AG04449 (cell line): Measurements from ENCODE around the gene MICAL3.
A peak's percentile ranks its signal among the peaks of the same experiment; 100 is the strongest.

Experiments used
- CTCF ChIA-PET: fragments of 350-600 bp; formaldehyde crosslinking; extraction: SDS; loops from one replicate; lab custom pipeline; 2021; ENCODE audit warnings: antibody characterized with exemption; lab: Yijun Ruan, JAX
- POLR2A ChIA-PET: fragments of 400-600, 350-600 bp; formaldehyde crosslinking; extraction: SDS; loops from one replicate; lab custom pipeline; 2020; ENCODE audit warnings: antibody characterized with exemption, inconsistent platforms; lab: Yijun Ruan, JAX
- DNase-seq: peaks from one replicate; pipeline ENCODE4 v3.0.0-alpha.2; 2010; ENCODE audit warnings: low read depth, low spot score
- H3K4me3 ChIP-seq: 2 replicates; pipeline ENCODE4 v1.5.1; 2011; ENCODE audit warnings: low read depth, mild to moderate bottlenecking, control low read depth, low read length
- CTCF ChIP-seq: IDR thresholded peaks from one replicate; pipeline ENCODE4 v1.5.1; 2011; ENCODE audit warnings: mild to moderate bottlenecking, moderate library complexity, low read length, control low read depth, inconsistent platforms; ENCODE audit not compliant: insufficient read depth; ENCODE audit errors: missing control alignments

MICAL3 gene

GRCh38 chr22:17974087-17974486 is 50.3 kb downstream of the MICAL3 start:
- ChIA-PET CTCF (interaction anchor here (0.9 to 2.0 kb wide), 3 partner anchors 9 to 102 kb away, joined by 4 to 8 read pairs (median 4); no protein-coding TSS in a partner anchor), POLR2A (interaction anchor here (1.2 kb wide), 1 partner anchor 19 kb away, joined by 3 read pairs; no protein-coding TSS in a partner anchor)
- no peak for DNase-seq
- H3K4me3 ChIP-seq = no peak overlapping the region
- TF ChIP-seq CTCF = no peak

DNA sequence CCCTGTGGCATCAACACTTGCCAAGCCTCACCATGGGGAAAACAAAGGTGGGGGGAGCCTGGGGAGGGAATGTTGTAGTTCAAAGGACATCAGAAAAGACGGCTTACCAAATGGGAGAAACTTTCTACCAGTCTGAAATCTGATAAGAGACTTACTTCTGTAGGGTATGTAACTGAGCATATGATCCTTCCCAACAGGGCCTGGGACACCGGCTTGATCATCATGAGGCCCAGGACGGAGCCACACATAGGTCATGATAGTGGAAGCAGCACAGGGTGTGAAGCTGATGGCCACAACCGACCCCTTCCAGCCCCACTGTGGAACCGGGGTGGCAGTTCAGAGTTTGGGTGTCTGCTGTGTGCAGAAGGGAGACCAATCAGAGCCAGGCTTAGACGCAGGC is 51.1 kb downstream of the MICAL3 start:
- no peak overlapping the region for H3K4me3 ChIP-seq
- ChIA-PET POLR2A (interaction anchor here (1.2 kb wide), 1 partner anchor 20 kb away, joined by 3 read pairs; no protein-coding TSS in a partner anchor), CTCF (interaction anchor here (1.2 to 2.0 kb wide), 2 partner anchors 8 to 103 kb away, joined by 4 to 8 read pairs; no protein-coding TSS in a partner anchor)
- DNase-seq = no peak
- TF ChIP-seq CTCF = no peak

GRCh38 chr22:17972385-17973191 is 51.8 kb downstream of the MICAL3 start:
- CTCF ChIA-PET = interaction anchor here (0.9 to 1.3 kb wide), 2 partner anchors 73 to 104 kb away, joined by 3 read pairs; no protein-coding TSS in a partner anchor
- DNase-seq = peak; percentile 60

DNA sequence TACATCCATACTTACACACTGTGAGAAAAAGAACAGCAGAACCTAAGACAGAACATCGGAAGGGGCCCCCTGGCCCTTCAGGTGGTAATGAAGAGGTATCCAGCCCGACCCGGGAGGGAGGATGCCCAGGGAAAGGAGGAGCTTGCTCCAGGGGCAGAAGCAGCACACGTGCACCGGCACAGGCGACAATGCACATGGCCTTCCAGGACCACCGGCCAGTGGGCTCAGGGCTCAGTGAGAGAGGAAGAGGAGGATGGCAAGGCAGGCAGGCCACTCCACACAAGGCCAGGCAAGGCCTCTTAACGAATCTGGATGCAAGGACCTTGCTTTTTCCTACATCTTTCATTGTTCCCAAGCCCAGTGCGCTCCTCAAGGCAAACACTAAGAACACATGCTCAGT is 52.6 kb downstream of the MICAL3 start:
- no peak for DNase-seq
- ChIA-PET CTCF (interaction anchor here (0.9 to 1.3 kb wide), 3 partner anchors 9 to 105 kb away, joined by 3 read pairs; no protein-coding TSS in a partner anchor), POLR2A (interaction anchor here (1.1 kb wide), 1 partner anchor 14 kb away, joined by 3 read pairs; no protein-coding TSS in a partner anchor)
- TF ChIP-seq CTCF = no peak
- no peak overlapping the region for H3K4me3 ChIP-seq

More at GRCh38 chr22:17972385-17973191, 51.8 kb downstream of the MICAL3 start:
- POLR2A ChIA-PET = interaction anchor here (1.1 kb wide), 1 partner anchor 15 kb away, joined by 3 read pairs; no protein-coding TSS in a partner anchor
- no peak overlapping the region; the same call in 1 of the 2 replicates for H3K4me3 ChIP-seq
- no peak for TF ChIP-seq CTCF

- POLR2A ChIA-PET = interaction anchor here (1.5 kb wide), 1 partner anchor 52 kb away, joined by 5 read pairs; no protein-coding TSS in a partner anchor
- CTCF ChIA-PET = interaction anchor here (0.6 to 1.2 kb wide), 3 partner anchors 17 to 106 kb away, joined by 3 to 5 read pairs (median 3); no protein-coding TSS in a partner anchor
- no peak for TF ChIP-seq CTCF
- H3K4me3 ChIP-seq = no peak overlapping the region
- DNase-seq = no peak
These were observed 54.1 kb downstream of the MICAL3 start for GRCh38 chr22:17970201-17970708.
